Activated T-cell treated with anti-CD3 and anti-CD28 coated beads for 48 hours (primary cell): Measurements from ENCODE around the gene CEPT1.
A peak's percentile ranks its signal among the peaks of the same experiment; 100 is the strongest.
"Not testable (repeated sequence)": the region's sequence is repeated elsewhere in the genome, so short reads cannot be mapped to it uniquely, and the experiment has no call there.

Experiments
- DNase-seq: peaks from one replicate; pipeline ENCODE4 v3.0.0-alpha.2; 2020; ENCODE audit warnings: low read depth

CEPT1 gene

DNA sequence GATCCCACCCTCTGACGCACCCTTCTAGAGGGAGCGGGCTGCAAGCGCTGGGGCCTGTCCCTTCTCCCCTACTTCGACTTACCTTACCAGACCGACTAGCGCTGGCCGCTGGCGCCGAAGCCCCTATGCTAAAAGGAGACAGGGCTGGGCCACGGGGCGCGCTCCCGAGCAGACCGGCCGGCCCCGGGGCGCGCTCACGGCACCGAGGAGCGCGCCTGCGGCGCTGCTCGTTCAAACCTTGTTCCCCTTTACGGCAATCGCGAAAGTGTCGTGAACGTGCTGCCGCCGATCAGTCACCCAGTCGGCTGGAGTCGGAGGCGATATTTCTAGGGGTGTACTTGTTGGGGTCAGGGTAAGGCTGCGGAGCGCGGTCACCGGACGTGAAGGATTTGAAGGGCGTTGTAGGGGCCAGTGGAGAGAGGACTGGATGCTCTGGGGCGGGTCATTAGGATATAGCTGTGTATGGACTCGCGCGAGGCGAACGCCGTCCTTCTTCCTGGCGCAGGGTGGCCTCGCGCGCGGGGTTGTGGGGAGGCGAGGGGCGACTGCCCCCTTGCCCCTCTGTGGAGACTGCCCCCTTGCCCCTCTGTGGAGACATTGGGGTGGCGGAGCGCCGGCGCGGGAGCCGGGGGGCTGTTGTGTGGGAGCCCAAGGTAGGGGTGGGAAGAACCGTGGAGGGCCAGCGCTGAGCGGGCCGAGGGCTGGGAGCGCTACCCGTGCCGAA, at the start of gene CEPT1, which contains the start of gene DRAM2:
CEPT1 (plus strand) TSS at position 268 of the 724 bp plus-strand sequence. CDS start 7,492 bp downstream, outside the sequence.
DRAM2 (minus strand) TSS at position 138 of the 724 bp plus-strand sequence. CDS start 8,539 bp downstream, outside the sequence.
- DNase-seq: peak; percentile 91

DNA sequence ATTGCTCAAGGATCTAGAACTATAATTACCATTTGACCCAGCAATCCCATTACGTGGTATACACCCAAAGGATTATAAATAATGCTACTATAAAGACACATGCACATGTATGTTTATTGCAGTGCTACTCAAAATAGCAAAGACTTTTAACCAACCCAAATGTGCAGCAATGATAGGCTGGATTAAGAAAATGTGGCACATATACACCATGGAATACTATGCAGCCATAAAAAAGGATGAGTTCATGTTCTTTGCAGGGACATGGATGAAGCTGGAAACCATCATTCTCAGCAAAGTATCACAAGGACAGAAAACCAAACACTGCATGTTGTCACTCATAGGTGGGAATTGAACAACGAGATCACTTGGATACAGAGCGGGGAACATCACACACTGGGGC, 44.6 kb upstream of the CEPT1 start:
- not testable (repeated sequence) for DNase-seq

DNA sequence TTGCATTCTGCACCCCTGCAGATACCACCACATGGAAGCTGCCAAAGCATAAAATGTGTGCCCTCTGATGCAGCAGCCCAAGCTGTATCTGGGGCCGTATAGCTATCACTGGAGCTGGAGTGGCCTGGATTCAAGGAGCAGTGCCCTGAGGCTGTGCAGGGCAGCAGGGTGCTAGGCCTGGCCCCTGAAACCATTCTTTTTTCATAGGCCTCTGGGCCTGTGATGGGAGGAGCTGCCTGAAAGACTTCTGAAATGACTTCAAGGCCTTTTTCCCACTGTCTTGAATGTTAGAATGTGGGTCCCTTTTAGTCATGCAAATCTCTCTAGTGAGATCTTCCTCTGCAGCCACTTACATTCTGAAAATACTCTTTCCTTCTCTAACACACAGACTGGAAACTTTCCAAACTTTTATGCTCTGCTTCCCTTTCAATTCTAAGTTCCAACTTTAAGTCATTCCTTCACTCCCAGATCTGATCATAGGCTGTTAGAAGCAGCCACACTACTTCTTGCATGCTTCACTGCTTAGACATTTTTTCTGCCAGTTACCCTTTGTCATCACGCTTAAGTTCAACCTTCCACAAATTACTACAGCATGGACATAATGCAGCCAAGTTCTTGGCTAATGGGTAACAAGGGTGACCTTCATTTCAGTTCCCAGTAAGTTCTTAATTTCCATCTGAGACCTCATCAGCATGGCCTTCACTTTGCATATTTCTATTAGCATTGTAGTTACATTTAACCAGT, 42.5 kb upstream of the CEPT1 start:
- DNase-seq: no peak

DNA sequence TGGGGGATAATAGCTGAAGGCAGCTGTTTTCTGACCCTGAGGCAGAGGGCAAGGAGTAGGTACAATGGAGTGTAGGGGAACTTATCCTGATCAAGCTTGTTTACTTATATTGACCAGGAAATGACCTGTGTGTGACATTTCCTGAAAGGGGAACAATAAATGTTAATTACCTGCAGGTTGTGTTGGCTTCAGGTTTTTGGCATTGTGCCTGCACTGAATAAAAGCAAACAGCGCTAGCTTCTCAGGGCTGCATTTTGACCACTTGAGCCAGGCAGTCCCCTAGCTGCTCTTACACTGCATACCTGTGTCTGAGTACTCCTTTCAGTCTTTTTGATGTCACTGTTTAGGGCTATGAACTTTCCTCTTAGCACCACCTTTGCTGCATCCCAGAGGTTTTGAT, 40.7 kb upstream of the CEPT1 start:
- DNase-seq: no peak

DNA sequence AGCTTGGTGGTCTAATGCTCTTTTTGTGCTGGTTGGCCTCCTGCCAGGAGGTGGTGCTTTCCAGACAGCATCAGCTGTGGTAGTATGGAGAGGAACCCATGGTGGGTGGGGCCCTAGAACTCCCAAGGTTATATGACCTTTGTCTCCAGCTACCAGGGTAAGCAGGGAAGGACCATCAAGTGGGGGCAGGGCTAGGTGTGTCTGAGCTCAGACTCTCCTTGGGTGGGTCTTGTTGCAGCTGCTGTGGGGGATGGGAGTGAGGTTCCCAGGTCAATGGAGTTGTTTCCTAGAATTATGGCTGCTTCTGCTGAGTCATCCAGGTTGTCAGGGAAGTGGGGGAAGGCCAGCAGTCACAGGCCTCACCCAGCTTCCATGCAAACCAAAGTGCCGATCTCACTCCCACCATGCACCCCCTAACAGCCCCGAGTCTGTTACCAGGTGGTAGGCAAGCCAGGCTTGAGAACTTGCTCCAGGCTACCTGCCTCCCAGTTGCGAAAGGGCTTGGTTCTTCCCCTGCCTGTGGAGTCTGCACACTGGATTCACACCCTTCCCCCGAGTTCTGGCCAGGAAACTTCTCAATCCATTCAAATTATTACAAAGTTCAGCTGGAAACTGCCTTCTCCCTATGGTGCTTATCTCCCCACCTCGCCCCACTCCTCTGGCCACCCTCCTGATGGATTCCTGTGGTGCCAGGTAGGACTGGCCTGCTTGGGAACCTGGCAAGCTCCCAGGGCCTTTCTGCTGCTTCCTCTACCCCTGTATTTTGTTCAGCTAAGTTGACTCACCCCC, 38.0 kb upstream of the CEPT1 start:
- no peak for DNase-seq

DNA sequence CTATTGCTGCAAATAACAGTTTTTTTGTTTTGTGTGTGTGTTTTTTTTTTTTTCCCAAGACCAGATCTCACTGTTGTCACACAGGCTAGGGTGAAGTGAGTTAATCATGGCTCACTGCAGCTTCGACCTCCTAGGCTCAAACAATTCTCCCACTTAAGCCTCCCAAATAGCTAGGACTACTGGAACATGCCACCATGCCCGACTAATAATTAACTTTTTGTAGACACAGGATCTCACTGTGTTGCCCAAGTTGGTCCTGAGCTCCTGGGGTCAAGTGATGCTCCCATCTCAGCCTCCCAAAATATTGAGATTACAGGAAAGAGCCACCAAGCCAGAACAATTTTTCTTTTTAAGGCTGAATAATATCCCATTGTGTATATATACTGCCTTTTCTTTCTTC, 35.0 kb upstream of the CEPT1 start:
- no peak for DNase-seq

DNA sequence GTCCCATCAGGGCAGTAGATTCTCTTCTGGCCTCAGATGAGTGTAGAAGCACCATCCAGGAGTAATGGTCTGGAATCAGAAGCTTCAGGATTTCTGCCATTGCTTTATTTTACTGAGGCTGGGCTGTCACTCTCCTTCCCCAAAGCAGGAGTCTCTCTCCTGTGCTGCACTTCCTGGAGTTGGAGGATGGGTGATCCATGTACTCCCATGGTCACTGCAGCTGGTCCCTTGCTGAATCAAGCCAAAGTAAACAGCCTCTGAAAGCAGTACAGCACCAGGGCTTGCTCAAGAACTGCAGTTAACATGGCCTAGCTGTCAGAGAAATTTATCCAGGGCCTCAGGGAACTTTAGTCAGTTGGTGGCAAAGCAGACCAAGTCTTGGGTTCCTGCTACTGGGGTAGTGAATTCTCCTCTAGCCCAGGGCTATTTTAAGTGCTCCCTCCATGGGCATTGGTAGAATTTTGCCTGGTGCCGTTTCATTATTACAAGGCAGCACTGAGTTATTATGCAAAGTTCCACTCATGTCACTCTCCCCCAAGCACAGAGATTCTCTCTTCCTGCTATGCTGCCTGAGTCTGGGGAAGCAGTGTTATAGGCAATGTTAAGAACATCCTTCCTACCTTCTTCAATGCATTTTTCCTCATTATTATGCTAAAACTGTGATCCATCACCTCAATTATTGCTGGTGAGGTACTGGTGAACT, 29.7 kb upstream of the CEPT1 start:
- DNase-seq: no peak

DNA sequence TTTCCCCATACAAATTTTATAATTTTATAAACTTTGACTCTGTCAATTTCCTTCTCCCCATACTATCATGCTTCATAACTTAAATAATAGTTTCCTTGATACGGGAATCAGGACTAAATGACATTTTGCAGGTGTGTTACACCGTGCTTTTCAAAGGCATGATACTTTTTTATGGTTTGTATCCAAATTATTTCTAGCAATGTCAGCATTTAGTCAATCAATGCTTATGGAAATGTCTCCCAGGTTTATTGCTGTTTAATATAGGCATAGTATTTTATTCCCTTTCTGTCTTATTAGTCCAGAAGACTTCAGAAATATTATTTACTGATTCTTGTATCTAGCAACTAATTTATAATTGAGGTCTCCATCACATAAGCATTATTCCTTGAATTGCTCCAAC, 23.5 kb upstream of the CEPT1 start:
- DNase-seq: no peak

DNA sequence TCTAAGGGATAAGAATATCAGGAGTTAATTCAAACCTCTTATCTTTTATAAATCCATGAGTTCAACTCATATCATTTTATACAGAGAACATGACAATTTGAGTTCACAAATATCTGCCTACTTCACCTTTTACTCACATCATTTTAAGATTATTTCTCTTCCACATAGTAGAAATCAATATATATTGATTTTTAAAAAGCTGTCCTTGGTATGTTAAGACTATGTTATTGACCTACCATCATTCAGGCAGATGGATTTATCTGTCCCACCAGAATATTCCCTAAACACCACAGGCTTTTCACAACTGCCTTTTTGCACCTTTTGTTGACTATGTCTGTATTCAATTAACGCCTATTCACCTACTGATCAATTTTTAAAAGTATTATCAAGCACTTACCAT, 13.7 kb upstream of the CEPT1 start:
- no peak for DNase-seq

DNA sequence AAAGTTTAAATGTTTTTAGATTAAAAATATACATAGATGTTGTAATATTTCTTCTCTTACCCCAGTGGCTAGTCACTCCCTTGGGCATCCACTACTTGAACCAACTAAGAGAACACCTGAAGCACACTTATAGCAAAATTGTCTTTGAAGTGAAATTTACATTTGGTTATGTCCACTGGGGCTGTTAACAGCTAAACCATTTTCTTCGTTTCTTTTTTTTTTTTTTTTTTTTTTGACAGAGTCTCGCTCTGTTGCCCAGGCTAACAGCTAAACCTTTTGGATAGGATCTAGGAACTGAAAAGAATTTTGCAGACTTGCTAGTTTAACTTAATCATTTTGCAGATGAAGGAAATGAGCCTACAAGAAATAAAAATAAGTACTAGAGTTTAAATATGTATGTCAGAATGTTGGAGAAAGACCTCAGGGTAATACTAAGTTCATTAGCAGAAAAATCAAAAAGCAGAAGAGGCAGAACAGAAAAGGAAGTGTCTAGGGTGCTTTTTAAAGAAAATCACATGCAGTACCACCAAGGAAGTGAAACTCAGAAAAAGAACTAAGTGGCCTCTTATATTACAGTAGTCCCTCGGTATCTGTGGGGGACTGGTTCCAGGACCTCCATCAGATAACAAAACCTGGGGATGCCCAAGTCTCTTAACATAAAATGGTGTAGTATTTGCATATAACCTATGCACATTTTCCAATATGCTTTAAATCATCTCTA, 11.9 kb upstream of the CEPT1 start:
- DNase-seq: no peak

DNA sequence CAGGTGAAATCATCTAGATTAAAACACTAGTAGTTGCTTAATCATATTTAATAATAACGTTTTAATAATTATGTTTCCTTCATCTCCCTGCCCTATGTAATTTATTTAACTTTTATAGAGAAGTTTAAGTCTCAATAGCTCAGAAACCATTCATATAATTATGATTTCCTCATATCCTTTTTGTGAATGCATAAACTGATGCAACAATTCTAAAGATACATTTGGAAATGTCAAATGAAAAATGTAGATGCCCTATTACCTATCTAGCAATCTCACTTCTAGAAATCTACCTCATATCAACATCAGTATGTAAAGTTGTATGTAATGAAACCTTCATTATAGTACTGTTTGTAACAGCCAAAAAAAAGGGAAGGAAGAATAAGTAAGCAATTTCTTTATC, 10.6 kb upstream of the CEPT1 start:
- DNase-seq: no peak

DNA sequence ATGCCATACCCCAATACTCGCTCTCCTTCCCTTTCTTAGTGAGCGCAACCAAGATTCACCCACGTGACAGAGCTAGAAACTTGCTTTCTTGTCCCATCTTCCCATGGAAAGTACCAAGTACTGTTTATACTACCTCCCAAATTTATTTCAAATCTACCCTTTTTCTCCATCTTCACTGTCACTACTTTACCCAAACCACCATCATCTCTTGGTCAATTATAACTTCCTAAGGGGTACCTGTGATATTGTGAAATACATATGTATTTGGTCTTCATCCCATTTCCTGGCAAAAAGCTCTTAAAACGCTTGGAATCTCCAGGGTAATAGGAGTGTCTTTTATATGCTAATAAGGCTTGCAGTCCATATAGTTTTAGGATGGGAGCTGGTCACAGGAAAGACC, 8.3 kb upstream of the CEPT1 start:
- no peak for DNase-seq

DNA sequence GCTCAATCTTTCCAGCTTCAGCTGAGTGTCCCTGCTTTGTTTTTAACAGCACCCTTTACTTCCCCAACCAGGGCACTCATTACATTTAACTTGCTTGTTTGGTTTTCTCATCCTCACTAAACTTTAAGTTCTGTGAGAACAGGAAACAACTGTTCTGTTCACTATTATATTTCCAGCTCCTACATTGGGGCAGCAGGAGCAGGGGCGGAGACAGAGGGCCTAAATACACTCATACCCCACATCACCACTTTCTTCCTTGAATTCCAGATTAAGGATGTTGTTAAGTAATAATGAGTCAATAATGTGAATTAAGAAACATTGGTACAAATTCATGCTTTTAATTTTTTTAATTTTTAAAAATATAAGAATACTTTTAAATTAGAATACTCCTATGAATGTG, 6.2 kb upstream of the CEPT1 start:
- DNase-seq: no peak

DNA sequence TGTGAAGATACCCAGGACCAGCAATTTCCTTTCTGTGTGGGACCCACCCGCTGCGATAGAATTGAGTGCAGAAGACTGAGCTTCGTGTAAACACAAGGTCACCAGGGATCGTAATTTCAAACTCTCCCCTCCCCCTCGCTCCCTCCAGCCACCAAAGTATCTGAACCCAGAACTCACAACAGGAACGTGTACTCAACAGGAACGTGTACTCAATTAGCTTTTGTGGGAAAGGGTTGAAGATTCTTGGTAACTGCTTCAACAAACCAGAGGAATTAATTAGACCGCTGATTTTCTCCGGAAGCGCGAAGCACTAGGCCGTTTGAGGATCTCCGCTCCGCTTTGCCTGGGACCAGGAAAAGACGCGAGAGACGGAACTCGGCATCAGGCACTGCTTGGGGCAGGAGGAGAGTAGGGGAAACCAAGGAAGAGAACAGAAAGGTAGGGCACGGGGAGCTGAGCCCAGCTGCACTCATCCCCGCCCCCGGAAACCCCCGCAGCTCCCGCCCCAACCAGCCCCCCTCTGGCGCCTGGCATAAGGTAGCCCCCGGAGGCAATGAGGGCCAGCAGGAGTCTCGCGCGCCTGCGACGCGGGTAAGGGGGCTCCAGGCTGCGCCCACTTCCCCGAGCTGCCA, 583 bp upstream of the CEPT1 start:
- DNase-seq: no peak

DNA sequence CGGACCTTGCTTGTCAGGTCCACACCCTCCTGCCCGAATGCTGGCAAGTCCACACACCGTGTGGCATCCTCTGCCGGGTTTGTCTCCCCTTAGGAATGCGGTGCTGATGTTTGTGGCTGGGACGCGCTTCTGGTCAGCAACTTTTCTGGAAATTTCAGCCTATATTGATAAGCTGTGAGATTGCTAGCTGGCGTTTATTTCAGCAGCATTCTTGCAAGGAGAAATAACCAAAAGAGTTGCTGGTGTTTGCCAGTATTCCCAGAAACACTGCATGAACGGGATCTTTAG, 601 bp downstream of the CEPT1 start:
- no peak for DNase-seq

DNA sequence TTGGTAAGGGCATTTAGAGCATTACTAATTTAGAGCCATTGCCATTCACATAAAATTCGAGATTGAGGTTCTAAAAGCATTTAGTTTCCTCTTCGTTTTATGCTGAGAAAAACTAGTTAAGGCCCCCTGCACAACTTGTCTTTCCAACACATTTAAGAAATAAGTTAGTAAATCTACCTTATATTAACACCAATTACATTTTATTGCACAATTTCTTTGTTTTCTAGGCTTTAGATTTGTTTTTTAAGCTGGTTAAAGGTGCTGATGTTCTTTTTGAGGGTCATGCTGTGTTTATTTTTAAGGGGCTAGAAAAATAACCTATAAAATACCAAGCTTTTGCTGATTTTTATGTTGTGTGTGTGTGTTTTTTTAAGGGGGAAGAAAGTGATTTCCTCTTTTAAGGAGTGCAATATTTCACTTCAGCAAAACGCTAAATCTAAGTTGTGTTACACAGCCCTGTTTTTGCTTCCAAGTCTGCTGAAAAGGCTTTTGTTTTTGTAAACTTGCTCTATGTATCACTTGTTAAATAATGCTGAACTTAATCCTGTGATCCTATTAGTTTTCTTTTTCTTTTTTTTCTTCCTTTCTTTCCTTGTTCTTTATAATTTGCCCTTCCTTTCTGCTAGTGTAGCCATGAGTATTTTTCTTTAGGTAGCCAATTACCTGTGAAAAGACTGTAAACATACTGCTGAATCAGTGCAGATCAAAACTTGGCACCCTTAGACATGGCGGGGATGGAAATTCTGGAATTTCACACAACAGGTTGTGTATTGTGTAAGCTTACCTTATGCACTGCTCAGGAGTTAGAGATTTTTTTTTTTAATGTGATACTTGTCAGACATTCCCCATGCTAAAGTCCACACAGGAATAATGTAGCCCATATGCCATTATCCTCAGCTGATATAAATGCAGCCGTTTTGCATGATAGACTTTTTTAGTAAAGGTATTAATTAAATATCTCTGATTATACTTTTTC, 1.5 kb downstream of the CEPT1 start:
- DNase-seq: no peak

DNA sequence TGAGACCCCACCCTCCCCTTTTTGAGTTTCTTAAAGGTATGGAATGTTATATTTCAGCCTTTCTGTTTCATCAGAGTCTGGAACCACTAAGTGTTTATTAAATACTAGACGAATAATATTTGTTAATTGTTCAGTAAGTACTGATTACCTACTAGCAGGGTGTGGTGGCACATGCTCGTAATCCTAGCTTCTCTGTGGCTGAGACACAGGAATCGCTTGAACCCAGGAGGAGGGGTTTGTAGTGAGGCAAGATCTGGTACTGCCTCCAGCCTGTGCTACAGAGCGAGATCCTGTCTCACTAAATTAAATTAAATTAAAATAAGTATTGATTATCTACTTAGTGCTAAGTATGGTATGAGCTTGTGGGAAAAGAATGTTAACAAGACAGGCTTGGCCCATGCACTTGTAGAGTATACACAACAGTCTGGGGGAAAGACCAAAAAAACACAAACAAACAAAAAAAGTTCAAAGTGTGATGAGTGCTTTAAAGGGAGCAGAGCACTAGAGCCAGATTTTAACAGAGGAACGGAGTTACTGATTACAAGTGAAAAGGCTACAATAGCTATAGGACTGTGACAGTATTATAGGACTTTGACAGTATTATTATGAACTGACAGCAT, 2.4 kb downstream of the CEPT1 start:
- no peak for DNase-seq

DNA sequence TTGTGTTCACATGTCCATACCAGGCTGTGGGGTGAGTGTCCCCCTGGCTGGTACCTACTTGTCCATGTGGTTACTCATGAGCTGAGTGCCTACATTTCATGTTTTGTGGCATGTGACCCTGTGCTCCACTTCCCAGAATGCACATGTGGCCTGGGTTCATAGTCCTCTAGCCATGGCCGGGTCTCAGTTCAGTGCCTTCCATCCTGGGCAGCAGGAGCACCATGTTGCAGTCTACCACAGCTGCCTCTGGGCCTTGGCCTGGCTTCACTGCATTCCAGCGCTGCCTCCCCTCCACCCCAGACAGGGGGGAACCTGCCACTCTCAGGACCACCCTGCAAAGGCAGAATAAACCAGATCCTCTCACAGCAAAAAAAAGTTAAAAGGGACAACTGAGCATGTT, 5.5 kb downstream of the CEPT1 start:
- no peak for DNase-seq

DNA sequence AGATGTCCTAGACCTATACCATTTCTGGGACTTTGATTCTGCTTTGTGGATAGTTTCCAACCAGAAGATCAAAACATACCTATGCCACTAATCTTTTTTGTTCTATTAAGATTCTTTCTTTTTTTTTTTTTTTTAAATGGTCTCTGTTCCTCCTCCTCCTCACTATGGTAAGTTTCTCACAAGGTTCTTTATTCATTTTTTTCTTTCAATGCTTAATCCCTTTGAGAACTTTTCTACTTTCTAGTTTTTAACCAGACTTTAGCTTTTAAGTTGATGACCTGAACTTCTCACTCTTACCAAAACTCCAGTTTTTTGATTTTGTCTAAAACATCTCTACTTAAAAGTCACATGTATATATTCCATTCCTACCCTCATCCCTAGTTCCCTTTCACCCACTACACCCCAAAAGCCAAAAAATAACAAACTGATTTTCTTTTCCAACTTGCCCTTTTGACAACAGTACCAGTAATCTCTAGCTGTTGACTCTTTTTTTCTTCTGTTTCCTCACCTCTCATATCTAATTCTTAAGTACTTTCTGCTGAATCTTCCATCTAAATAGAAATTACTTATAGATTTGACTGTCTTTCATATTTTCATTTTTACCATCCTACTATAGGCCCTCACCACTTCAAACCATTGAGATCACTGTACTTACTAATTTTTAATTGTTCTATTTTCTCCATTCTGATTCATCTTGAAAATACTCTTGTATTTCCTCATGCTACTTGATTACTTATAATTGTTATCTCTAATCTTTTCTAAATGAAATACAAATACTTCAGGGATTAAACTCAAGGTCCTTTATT, 6.1 kb downstream of the CEPT1 start:
- DNase-seq: no peak
